Measurements from ENCODE around the gene AURKAIP1.

AURKAIP1 gene

GRCh38 chr1:1327291-1327690 lies 47.7 kb downstream of the AURKAIP1 start:
- DNase-seq (ENCODE audit: extremely low read depth, insufficient read length), result no peak
- TF ChIP-seq CTCF (IDR thresholded peaks at IDR 0.05; ENCODE audit: insufficient read depth, low read length, poor library complexity, severe bottlenecking), result no peak
- Histone ChIP-seq H3K4me3 (replicated peaks; ENCODE audit: low read depth, low read length) (no peak overlapping the region), H3K27me3 (replicated peaks; ENCODE audit: control insufficient read depth, insufficient read depth, low read length) (no peaks in the 10 kb centered on the region), H3K36me3 (ENCODE audit: control insufficient read depth, insufficient read depth, low read length) (peaks cover 6% of the 10 kb centered on the region)

GRCh38 chr1:1326075-1326605 lies 48.9 kb downstream of the AURKAIP1 start:
- no peak for DNase-seq (ENCODE audit: extremely low read depth, insufficient read length)
- no peaks in the 10 kb centered on the region for H3K27me3 ChIP-seq (replicated peaks; ENCODE audit: control insufficient read depth, insufficient read depth, low read length)
- peak overlapping the region; percentile 96 for H3K4me3 ChIP-seq (replicated peaks; ENCODE audit: low read depth, low read length)
- TF ChIP-seq CTCF (IDR thresholded peaks at IDR 0.05; ENCODE audit: insufficient read depth, low read length, poor library complexity, severe bottlenecking), result no peak
- H3K36me3 ChIP-seq (ENCODE audit: control insufficient read depth, insufficient read depth, low read length), result peaks cover 9% of the 10 kb centered on the region

GRCh38 chr1:1325288-1326074 lies 49.5 kb downstream of the AURKAIP1 start:
- Histone ChIP-seq H3K27me3 (replicated peaks; ENCODE audit: control insufficient read depth, insufficient read depth, low read length) (no peaks in the 10 kb centered on the region), H3K36me3 (ENCODE audit: control insufficient read depth, insufficient read depth, low read length) (peaks cover 9% of the 10 kb centered on the region), H3K4me3 (replicated peaks; ENCODE audit: low read depth, low read length) (peak overlapping the region; percentile 96)
- no peak for DNase-seq (ENCODE audit: extremely low read depth, insufficient read length)
- no peak for TF ChIP-seq CTCF (IDR thresholded peaks at IDR 0.05; ENCODE audit: insufficient read depth, low read length, poor library complexity, severe bottlenecking)

- no peak for TF ChIP-seq CTCF (IDR thresholded peaks at IDR 0.05; ENCODE audit: insufficient read depth, low read length, poor library complexity, severe bottlenecking)
- Histone ChIP-seq H3K4me3 (replicated peaks; ENCODE audit: low read depth, low read length) (peak within 1 kb of the TSS; percentile 96), H3K27me3 (replicated peaks; ENCODE audit: control insufficient read depth, insufficient read depth, low read length) (no peaks in the 10 kb centered on the region), H3K36me3 (ENCODE audit: control insufficient read depth, insufficient read depth, low read length) (peaks cover 16% of the 10 kb centered on the region)
- DNase-seq (ENCODE audit: extremely low read depth, insufficient read length), result peak; percentile 93
These were observed 50.3 kb downstream of the AURKAIP1 start, which contains the start of the genes CPTP and INTS11 for GRCh38 chr1:1324524-1325287. Gene CPTP (plus strand): TSS chr1:1324802. CDS start chr1:1326911, 2,109 bp downstream. Gene INTS11 (minus strand): TSS chr1:1324660. CDS start chr1:1324608, 52 bp downstream.

- DNase-seq (ENCODE audit: extremely low read depth, insufficient read length), result no peak
- Histone ChIP-seq H3K36me3 (ENCODE audit: control insufficient read depth, insufficient read depth, low read length) (peaks cover 16% of the 10 kb centered on the region), H3K27me3 (replicated peaks; ENCODE audit: control insufficient read depth, insufficient read depth, low read length) (no peaks in the 10 kb centered on the region), H3K4me3 (replicated peaks; ENCODE audit: low read depth, low read length) (peak overlapping the region; percentile 94)
- no peak for TF ChIP-seq CTCF (IDR thresholded peaks at IDR 0.05; ENCODE audit: insufficient read depth, low read length, poor library complexity, severe bottlenecking)
These were observed 50.9 kb downstream of the AURKAIP1 start for GRCh38 chr1:1324084-1324523.

Data from GM06990 (cell line).